KG1 (cell line): ENCODE data around the gene ADK.
"Not testable (repeated sequence)": the region's sequence is repeated elsewhere in the genome, so short reads cannot be mapped to it uniquely, and the experiment has no call there.

Experiments used
- DNase-seq: peaks from one replicate; lab custom pipeline; 2025; lab: John Stamatoyannopoulos, UW

Gene ADK

GRCh38 chr10:74556072-74556705, 405.2 kb downstream of the ADK start:
- no peak for DNase-seq

- DNase-seq = no peak
Measured at GRCh38 chr10:74557098-74557497, 406.1 kb downstream of the ADK start.

- no peak for DNase-seq
Measured at GRCh38 chr10:74558403-74558802, 407.4 kb downstream of the ADK start.

- no peak for DNase-seq
Measured at GRCh38 chr10:74558897-74559296, 407.9 kb downstream of the ADK start.

GRCh38 chr10:74568896-74569295, 417.9 kb downstream of the ADK start:
- not testable (repeated sequence) for DNase-seq

GRCh38 chr10:74573497-74573896, 422.5 kb downstream of the ADK start:
- not testable (repeated sequence) for DNase-seq

GRCh38 chr10:74575191-74575720, 424.2 kb downstream of the ADK start:
- DNase-seq = no peak

GRCh38 chr10:74575912-74576311, 424.9 kb downstream of the ADK start:
- no peak for DNase-seq

- DNase-seq = no peak
Measured at GRCh38 chr10:74576586-74576985, 425.6 kb downstream of the ADK start.

GRCh38 chr10:74580438-74580837, 429.4 kb downstream of the ADK start:
- DNase-seq = not testable (repeated sequence)

GRCh38 chr10:74582566-74582965, 431.5 kb downstream of the ADK start:
- DNase-seq = no peak

- no peak for DNase-seq
Measured at GRCh38 chr10:74585231-74586087, 434.4 kb downstream of the ADK start.

- no peak for DNase-seq
Measured at GRCh38 chr10:74586088-74586585, 435.1 kb downstream of the ADK start.

- DNase-seq = no peak
Measured at GRCh38 chr10:74587109-74587854, 436.3 kb downstream of the ADK start.

- DNase-seq = no peak
Measured at GRCh38 chr10:74589226-74589673, 438.2 kb downstream of the ADK start.

- DNase-seq = no peak
Measured at GRCh38 chr10:74589851-74590250, 438.8 kb downstream of the ADK start.

- no peak for DNase-seq
Measured at GRCh38 chr10:74593470-74593869, 442.4 kb downstream of the ADK start.

- no peak for DNase-seq
Measured at GRCh38 chr10:74596713-74597112, 445.7 kb downstream of the ADK start.

- no peak for DNase-seq
Measured at GRCh38 chr10:74598891-74599566, 448.0 kb downstream of the ADK start.

GRCh38 chr10:74599672-74600071, 448.7 kb downstream of the ADK start:
- no peak for DNase-seq

GRCh38 chr10:74600170-74600569, 449.1 kb downstream of the ADK start:
- no peak for DNase-seq

- DNase-seq = no peak
Measured at GRCh38 chr10:74602576-74602975, 451.6 kb downstream of the ADK start.
